Measurements from ENCODE around the gene FNDC11.

Gene FNDC11

DNA sequence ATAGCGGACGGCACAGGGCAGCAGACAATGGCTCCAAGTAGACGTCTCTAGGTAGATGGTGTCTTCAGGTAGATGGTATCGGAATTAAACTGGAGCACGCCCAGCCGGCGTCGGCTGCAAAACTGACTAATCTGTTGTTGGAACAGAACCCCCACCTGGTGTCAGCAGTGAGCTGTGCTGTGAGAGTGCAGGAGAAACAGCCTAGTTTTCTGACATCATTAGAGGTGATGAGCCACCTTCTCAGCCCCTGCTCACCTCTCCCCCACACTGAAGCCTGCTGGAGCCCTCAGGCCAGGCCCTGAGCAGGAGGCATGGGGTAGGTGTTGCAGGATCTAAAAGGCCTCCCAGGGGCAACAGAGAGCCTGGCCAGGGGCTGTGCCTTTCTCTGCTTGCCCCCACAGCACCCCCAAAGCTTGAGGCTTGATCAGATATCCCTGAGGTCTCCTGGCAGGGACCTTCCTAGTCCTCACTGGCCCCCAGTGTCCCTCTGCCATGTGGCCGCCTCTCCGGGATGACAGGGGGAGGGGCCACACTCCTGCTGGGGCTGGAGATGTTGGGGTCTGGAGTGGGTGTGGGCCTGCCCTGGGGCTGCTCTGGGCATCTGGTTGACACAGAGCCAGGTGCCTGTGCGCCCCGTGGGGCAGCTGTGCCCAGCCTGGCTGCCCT, 27.0 kb downstream of the FNDC11 start:
- Histone ChIP-seq H3K27ac (ENCODE audit: low read depth, low read length, severe bottlenecking) (no peak overlapping the region), H3K9me3 (ENCODE audit: control insufficient read depth, low read length) (no peaks in the 10 kb centered on the region), H3K4me3 (ENCODE audit: extremely low read depth, insufficient read depth, low read length, poor library complexity, severe bottlenecking) (no peak overlapping the region), H3K4me1 (ENCODE audit: control insufficient read depth, insufficient read depth, low read length, poor library complexity, severe bottlenecking) (no peaks in the 10 kb centered on the region), H3K36me3 (ENCODE audit: control insufficient read depth, insufficient read depth, low read length) (no peaks in the 10 kb centered on the region)
- WGBS, 2 experiments (ENCODE audit: insufficient coverage in 2 of 2), result 76 to 79% methylated on average over 12 of the region's 12 CpGs

DNA sequence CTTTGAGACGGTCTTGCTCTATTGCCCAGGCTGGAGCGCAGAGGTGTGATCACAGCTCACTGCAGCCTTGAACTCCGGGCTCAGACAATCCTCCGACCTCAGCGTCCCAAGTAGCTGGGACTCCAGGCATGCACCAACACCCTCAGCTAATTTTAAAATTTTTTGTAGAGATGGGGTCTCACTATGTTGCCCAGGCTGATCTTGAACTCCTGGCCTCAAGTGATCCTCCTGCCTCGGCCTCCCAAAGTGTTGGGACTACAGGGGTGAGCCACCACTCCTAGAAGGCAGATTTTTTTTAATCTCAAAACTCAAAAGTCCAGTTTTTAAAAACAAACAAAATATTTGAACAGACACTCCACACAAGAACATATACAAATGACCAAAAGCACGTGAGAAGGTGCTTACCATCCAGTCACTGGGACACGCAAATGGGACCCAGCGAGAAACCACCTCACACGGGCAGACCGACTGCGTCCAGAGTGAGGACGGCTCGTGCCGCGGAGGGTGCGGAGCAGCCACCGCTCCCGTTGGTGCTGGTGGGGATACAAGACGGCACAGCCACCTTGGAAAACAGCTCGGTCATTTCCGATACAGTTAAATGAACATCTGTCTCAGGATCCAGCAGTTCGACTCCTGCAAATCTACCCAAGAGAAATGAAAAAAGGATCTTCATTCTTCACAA, 28.6 kb downstream of the FNDC11 start:
- WGBS, 2 experiments (ENCODE audit: insufficient coverage in 2 of 2), result 93 to 94% methylated on average over 21 to 22 of the region's 23 CpGs
- no peaks in the 10 kb centered on the region for H3K4me1 ChIP-seq (ENCODE audit: control insufficient read depth, insufficient read depth, low read length, poor library complexity, severe bottlenecking)
- H3K4me3 ChIP-seq (ENCODE audit: extremely low read depth, insufficient read depth, low read length, poor library complexity, severe bottlenecking), result no peak overlapping the region
- no peaks in the 10 kb centered on the region for H3K9me3 ChIP-seq (ENCODE audit: control insufficient read depth, low read length)
- peaks cover 3% of the 10 kb centered on the region for H3K36me3 ChIP-seq (ENCODE audit: control insufficient read depth, insufficient read depth, low read length)
- no peak overlapping the region for H3K27ac ChIP-seq (ENCODE audit: low read depth, low read length, severe bottlenecking)

DNA sequence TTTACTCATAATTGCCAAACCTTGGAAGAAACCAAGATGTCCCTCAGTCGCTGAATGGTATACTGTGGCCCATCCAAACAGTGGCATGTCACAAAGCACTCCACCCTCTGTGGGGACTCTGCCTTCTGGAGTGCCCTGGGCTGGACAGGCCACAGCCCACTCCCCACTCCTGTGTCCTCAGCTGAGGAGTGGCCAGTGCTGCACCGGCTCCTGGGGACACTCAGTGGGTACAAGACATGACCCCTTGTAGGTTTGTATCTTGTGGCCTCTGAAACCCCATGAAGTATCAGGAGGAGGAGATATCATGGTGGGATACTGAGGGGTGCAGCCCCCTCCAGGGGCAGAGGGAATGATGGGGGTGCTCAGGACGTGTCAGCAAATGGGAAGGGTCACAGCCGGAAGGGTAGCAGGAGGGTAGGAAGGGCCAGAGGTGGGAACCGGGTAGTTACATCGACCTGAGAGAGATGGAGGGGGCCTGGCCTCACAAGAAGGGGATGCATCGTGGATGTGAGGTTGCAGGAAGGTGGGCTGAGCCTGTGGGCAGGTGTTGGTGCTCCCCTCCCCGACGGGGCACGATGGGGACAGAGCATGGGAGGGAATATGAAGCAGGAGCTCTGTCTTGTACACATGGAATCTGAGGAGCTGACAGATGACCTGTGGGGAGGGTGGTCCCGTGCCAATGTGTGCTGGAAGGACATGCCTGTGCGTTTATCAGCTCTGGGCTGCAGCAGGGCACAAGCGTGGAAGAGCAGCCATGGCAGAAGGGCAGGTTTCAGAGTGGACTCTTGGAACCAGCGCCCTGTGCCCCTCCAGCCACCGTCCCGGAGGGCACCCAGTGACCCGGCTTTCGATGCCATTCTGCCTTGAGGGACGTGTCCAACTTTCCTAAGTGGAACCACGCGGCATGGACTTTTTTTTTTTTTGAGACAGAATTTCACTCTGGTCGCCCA, 31.9 kb downstream of the FNDC11 start:
- Histone ChIP-seq H3K4me1 (ENCODE audit: control insufficient read depth, insufficient read depth, low read length, poor library complexity, severe bottlenecking) (no peaks in the 10 kb centered on the region), H3K36me3 (ENCODE audit: control insufficient read depth, insufficient read depth, low read length) (peaks cover 18% of the 10 kb centered on the region)
- 92% methylated on average over 20 to 21 of the region's 22 CpGs for WGBS, 2 experiments (ENCODE audit: insufficient coverage in 2 of 2)

GRCh38 chr20:63586797-63587196, 32.8 kb downstream of the FNDC11 start:
- no peak overlapping the region for H3K4me3 ChIP-seq (ENCODE audit: extremely low read depth, insufficient read depth, low read length, poor library complexity, severe bottlenecking)
- no peaks in the 10 kb centered on the region for H3K4me1 ChIP-seq (ENCODE audit: control insufficient read depth, insufficient read depth, low read length, poor library complexity, severe bottlenecking)
- WGBS, 2 experiments (ENCODE audit: insufficient coverage in 2 of 2), result 96 to 97% methylated on average over 13 to 14 of the region's 17 CpGs
- no peaks in the 10 kb centered on the region for H3K9me3 ChIP-seq (ENCODE audit: control insufficient read depth, low read length)
- peaks cover 23% of the 10 kb centered on the region for H3K36me3 ChIP-seq (ENCODE audit: control insufficient read depth, insufficient read depth, low read length)
- no peak overlapping the region for H3K27ac ChIP-seq (ENCODE audit: low read depth, low read length, severe bottlenecking)

More for the DNA sequence above, 31.9 kb downstream of the FNDC11 start:
- Histone ChIP-seq H3K9me3 (ENCODE audit: control insufficient read depth, low read length) (no peaks in the 10 kb centered on the region), H3K4me3 (ENCODE audit: extremely low read depth, insufficient read depth, low read length, poor library complexity, severe bottlenecking) (no peak overlapping the region), H3K27ac (ENCODE audit: low read depth, low read length, severe bottlenecking) (no peak overlapping the region)

GRCh38 chr20:63587256-63587655, 33.3 kb downstream of the FNDC11 start:
- no peak overlapping the region for H3K27ac ChIP-seq (ENCODE audit: low read depth, low read length, severe bottlenecking)
- 92 to 98% methylated on average over 9 to 12 of the region's 12 CpGs for WGBS, 2 experiments (ENCODE audit: insufficient coverage in 2 of 2)
- peaks cover 28% of the 10 kb centered on the region for H3K36me3 ChIP-seq (ENCODE audit: control insufficient read depth, insufficient read depth, low read length)
- H3K9me3 ChIP-seq (ENCODE audit: control insufficient read depth, low read length), result no peaks in the 10 kb centered on the region
- H3K4me1 ChIP-seq (ENCODE audit: control insufficient read depth, insufficient read depth, low read length, poor library complexity, severe bottlenecking), result no peaks in the 10 kb centered on the region
- H3K4me3 ChIP-seq (ENCODE audit: extremely low read depth, insufficient read depth, low read length, poor library complexity, severe bottlenecking), result no peak overlapping the region

DNA sequence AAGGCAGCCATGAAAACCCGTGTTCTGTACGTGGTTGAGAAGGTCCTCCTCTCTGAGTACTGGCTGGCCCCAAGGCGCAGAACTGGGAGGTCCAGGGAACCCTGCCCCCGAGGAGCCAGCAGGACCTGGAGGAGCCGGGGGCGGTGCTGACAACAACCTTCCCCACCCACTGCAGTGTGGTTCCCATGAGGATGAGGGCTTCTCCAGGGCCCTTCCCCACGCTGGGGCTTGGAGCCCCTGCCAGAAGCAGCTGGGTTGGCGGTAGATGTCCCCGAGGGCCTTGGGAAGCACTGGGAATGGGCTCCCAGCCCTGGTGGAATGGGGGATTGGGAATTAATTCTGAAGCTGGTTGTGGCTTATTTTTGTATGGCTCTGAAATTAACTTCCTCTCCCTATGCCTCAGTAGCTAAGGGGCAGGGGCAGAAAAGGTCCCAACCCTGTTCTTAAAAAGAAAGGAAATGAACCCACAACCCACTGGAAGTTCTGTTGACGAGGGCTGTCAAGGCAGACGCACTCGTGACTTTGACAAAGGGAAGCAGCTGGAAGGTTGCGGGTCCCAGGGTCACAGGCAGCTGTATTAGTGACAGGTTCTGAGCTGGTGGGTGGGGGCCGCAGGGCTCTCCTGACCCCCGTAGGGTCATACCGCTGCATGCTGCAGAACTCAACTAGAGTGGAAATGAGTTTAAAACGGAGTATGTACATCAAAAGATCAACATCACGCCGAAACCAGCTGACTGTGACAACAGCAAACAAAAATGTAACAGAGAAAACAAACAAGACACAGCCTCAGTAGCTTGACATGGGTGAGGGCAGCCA, 34.0 kb downstream of the FNDC11 start:
- Histone ChIP-seq H3K4me1 (ENCODE audit: control insufficient read depth, insufficient read depth, low read length, poor library complexity, severe bottlenecking) (no peaks in the 10 kb centered on the region), H3K27ac (ENCODE audit: low read depth, low read length, severe bottlenecking) (no peak overlapping the region), H3K9me3 (ENCODE audit: control insufficient read depth, low read length) (no peaks in the 10 kb centered on the region), H3K36me3 (ENCODE audit: control insufficient read depth, insufficient read depth, low read length) (peaks cover 35% of the 10 kb centered on the region), H3K4me3 (ENCODE audit: extremely low read depth, insufficient read depth, low read length, poor library complexity, severe bottlenecking) (no peak overlapping the region)
- 76 to 85% methylated on average over 8 to 14 of the region's 19 CpGs for WGBS, 2 experiments (ENCODE audit: insufficient coverage in 2 of 2)

DNA sequence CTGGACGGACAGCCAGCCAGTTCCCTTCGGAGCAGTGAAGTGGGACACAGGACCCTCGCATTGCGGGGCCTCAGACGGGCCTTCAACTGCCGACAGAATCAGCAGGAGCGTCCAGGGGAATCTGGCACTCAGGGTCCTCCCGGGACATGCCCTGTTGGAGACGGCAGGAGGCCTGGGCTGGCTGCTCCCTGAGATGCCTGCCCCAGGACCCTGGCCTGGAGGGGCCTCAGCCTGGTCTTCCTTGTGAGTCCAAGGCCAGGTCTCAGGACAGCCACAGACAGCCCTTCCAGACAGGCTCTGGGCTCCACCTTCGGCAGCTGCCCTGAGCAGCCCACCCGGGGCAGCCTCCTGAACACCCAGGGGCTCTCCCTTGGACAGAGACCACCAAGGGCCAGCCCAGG, 34.7 kb downstream of the FNDC11 start:
- peaks cover 41% of the 10 kb centered on the region for H3K36me3 ChIP-seq (ENCODE audit: control insufficient read depth, insufficient read depth, low read length)
- no peak overlapping the region for H3K4me3 ChIP-seq (ENCODE audit: extremely low read depth, insufficient read depth, low read length, poor library complexity, severe bottlenecking)
- no peaks in the 10 kb centered on the region for H3K4me1 ChIP-seq (ENCODE audit: control insufficient read depth, insufficient read depth, low read length, poor library complexity, severe bottlenecking)
- no peaks in the 10 kb centered on the region for H3K9me3 ChIP-seq (ENCODE audit: control insufficient read depth, low read length)
- WGBS, 2 experiments (ENCODE audit: insufficient coverage in 2 of 2), result 96 to 97% methylated on average over 9 to 11 of the region's 11 CpGs
- peak overlapping the region; percentile 6 for H3K27ac ChIP-seq (ENCODE audit: low read depth, low read length, severe bottlenecking)

- Histone ChIP-seq H3K4me3 (ENCODE audit: extremely low read depth, insufficient read depth, low read length, poor library complexity, severe bottlenecking) (no peak overlapping the region), H3K4me1 (ENCODE audit: control insufficient read depth, insufficient read depth, low read length, poor library complexity, severe bottlenecking) (peaks cover 6% of the 10 kb centered on the region), H3K9me3 (ENCODE audit: control insufficient read depth, low read length) (no peaks in the 10 kb centered on the region), H3K27ac (ENCODE audit: low read depth, low read length, severe bottlenecking) (peak overlapping the region; percentile 6), H3K36me3 (ENCODE audit: control insufficient read depth, insufficient read depth, low read length) (peaks cover 44% of the 10 kb centered on the region)
- WGBS, 2 experiments (ENCODE audit: insufficient coverage in 2 of 2), result 95 to 96% methylated on average over 29 to 32 of the region's 38 CpGs
These were observed 35.6 kb downstream of the FNDC11 start for GRCh38 chr20:63589261-63590217.

GRCh38 chr20:63590218-63591146, 36.5 kb downstream of the FNDC11 start:
- Histone ChIP-seq H3K4me1 (ENCODE audit: control insufficient read depth, insufficient read depth, low read length, poor library complexity, severe bottlenecking) (peaks cover 6% of the 10 kb centered on the region), H3K36me3 (ENCODE audit: control insufficient read depth, insufficient read depth, low read length) (peaks cover 46% of the 10 kb centered on the region), H3K4me3 (ENCODE audit: extremely low read depth, insufficient read depth, low read length, poor library complexity, severe bottlenecking) (no peak overlapping the region), H3K27ac (ENCODE audit: low read depth, low read length, severe bottlenecking) (no peak overlapping the region), H3K9me3 (ENCODE audit: control insufficient read depth, low read length) (no peaks in the 10 kb centered on the region)
- 95 to 96% methylated on average over 44 to 52 of the region's 52 CpGs for WGBS, 2 experiments (ENCODE audit: insufficient coverage in 2 of 2)

All from mesodermal cell (in vitro differentiated cells).